ENCODE measurements around the gene ONECUT1. TPM values are rescaled to one million over a fixed set of nuclear protein-coding genes. Genes with fewer than 3 reads are reported as not detected.
A peak's percentile ranks its signal among the peaks of the same experiment; 100 is the strongest.

Gene ONECUT1
- total RNA-seq, 1 donor from 2014 or later: not detected

DNA sequence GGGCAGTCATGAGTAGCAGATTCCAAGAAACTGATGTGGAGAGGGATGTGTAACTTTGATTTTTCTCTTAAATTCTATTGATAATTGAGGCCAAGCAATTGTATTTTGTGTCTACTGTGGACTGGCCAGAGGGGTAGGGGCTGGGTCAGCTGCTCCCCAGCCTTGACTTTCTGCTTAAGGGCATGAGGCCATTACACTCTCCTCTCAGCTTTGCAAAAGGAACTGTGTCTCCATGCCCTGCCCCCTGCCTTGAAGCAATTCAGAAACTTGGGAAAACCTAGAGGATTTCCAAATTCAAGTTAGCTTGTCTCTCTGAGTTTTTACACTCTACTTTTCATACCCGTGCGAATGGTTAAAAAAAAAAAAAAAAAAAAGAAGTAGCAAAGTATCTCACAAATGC lies 38.6 kb downstream of the ONECUT1 start:
- no peaks in the 10 kb centered on the region for H3K4me1 Mint-ChIP-seq (ENCODE audit: low read depth)
- peaks cover 37% of the 10 kb centered on the region for H3K27me3 Mint-ChIP-seq (ENCODE audit: low read depth)
- intact Hi-C loops (cut with micrococcal nuclease): no loop called here
- no peaks in the 10 kb centered on the region for H3K9me3 Mint-ChIP-seq
- H3K27ac Mint-ChIP-seq: no peak overlapping the region
- no peak for DNase-seq (ENCODE audit: low spot score)
- no peak overlapping the region for H3K4me3 Mint-ChIP-seq (ENCODE audit: low read depth)
- H3K36me3 Mint-ChIP-seq (ENCODE audit: low read depth): no peaks in the 10 kb centered on the region

DNA sequence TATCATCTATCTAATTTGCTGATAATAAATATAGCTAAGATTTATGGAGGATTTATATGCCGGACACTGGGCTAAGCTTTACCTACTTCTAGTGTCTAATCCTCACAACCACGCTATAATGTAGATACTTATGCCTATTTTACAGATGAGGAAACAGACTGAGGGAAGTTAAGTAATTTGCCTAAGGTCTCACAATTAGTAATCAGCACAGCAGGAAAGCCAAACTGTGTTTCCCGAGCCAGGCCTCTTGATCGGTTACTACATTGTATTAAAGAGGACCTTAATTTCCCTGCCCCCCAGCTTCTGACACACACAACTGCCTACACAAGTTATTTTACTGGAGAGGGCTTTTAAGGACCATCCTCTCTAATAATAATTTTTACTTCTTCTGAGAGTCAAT lies 40.9 kb downstream of the ONECUT1 start:
- Mint-ChIP-seq H3K4me1 (ENCODE audit: low read depth) (no peaks in the 10 kb centered on the region), H3K4me3 (ENCODE audit: low read depth) (no peak overlapping the region), H3K27ac (no peak overlapping the region), H3K36me3 (ENCODE audit: low read depth) (no peaks in the 10 kb centered on the region), H3K9me3 (no peaks in the 10 kb centered on the region), H3K27me3 (ENCODE audit: low read depth) (peaks cover 36% of the 10 kb centered on the region)
- DNase-seq (ENCODE audit: low spot score): no peak
- intact Hi-C loops (cut with micrococcal nuclease): no loop called here

DNA sequence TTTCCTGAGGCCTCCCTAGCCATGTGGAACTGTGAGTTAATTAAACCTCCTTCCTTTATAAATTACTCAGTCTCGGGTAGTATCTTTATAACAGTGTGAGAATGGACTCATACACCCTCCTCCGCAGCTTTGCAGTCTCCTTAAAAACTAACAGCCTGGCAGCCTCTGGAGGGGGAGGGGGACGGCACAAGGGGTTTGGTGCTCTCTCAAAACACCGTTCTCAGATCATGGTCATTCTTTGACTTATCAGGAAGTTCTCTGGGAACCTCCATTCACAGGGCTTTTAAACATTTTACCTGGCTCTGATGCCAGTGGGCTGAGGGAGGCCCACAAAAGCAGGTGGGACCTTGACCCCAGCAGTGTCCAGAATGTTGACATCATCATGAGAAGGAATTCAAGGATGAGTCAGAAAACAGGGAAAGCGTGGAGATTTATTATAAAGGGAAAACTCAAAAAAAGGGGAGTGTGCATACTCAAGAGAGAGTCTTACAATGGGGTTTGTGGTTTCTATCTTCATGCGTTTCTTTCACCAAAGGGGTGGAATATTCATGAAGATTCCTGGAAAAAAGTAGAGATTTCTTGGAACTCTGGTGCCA lies 43.9 kb downstream of the ONECUT1 start:
- DNase-seq (ENCODE audit: low spot score): no peak
- H3K27ac Mint-ChIP-seq: no peak overlapping the region
- no peaks in the 10 kb centered on the region for H3K4me1 Mint-ChIP-seq (ENCODE audit: low read depth)
- no peaks in the 10 kb centered on the region for H3K9me3 Mint-ChIP-seq
- intact Hi-C loops (cut with micrococcal nuclease): no loop called here
- no peaks in the 10 kb centered on the region for H3K36me3 Mint-ChIP-seq (ENCODE audit: low read depth)
- H3K4me3 Mint-ChIP-seq (ENCODE audit: low read depth): no peak overlapping the region
- peaks cover 18% of the 10 kb centered on the region for H3K27me3 Mint-ChIP-seq (ENCODE audit: low read depth)

DNA sequence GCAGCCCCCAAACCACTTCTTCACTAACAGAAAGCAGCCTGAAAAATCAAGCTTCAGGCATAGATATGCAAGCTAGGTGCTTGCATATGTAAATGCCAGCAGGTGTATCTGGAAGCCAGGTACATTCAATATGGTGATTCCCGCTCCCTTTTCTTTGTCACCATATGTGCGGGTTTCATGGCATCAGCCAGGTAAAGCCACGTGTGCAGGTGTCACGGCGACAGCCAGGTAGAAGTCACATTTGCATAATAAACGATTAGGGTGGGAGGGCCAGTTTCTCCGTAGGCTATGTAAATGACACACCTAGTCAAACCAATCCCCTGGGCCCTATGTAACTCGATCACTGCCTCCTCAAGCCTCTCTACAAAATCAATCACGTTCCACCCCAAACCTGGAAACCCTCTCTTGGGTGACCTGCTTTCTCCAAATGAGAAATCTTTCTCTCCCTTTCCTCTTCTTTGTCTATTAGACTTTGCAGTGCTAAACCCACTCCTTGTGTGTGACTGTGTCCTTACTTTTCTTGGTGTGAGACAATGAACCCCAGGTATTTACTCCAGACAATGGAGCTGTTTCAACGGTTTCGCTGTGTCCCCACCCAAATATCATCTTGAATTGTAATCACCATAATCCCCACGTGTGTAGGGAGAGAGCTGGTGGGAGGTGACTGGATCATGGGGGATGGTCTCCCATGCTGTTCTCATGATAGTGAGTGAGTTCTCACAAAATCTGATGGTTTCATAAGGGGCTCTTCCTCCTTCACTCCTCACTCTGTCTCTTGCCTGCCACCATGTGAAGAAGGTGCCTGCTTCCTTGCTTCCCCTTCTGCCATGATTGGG lies 44.6 kb downstream of the ONECUT1 start:
- H3K4me3 Mint-ChIP-seq (ENCODE audit: low read depth): no peak overlapping the region
- H3K36me3 Mint-ChIP-seq (ENCODE audit: low read depth): no peaks in the 10 kb centered on the region
- H3K4me1 Mint-ChIP-seq (ENCODE audit: low read depth): no peaks in the 10 kb centered on the region
- no peaks in the 10 kb centered on the region for H3K9me3 Mint-ChIP-seq
- no peak overlapping the region for H3K27ac Mint-ChIP-seq
- intact Hi-C loops (cut with micrococcal nuclease): no loop called here
- H3K27me3 Mint-ChIP-seq (ENCODE audit: low read depth): peaks cover 14% of the 10 kb centered on the region
- no peak for DNase-seq (ENCODE audit: low spot score)

DNA sequence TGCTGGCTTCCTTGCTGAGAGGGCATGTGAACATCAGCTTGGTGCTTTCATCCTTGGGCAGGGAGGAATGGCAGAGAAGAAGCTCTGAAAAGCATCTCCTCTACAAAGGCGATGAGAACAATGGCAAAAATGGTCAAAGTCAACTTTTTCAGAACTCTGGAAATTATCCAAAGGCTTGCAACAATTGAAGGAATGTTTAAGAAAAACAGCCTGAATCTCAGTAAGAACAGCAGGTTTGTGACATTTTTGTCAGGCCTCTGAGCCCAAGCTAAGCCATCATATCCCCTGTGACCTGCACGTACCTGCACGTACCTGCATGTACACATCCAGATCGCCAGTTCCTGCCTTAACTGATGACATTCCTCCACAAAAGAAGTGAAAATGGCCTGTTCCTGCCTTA lies 51.8 kb downstream of the ONECUT1 start:
- Mint-ChIP-seq H3K36me3 (ENCODE audit: low read depth) (no peaks in the 10 kb centered on the region), H3K27ac (no peak overlapping the region), H3K4me3 (ENCODE audit: low read depth) (no peak overlapping the region), H3K27me3 (ENCODE audit: low read depth) (peaks cover 16% of the 10 kb centered on the region), H3K4me1 (ENCODE audit: low read depth) (peaks cover 9% of the 10 kb centered on the region), H3K9me3 (no peaks in the 10 kb centered on the region)
- intact Hi-C loops (cut with micrococcal nuclease): loop anchor here (5.0 kb wide), 1 partner anchor 171 kb away; the partner anchor contains the start of gene ARPP19
- no peak for DNase-seq (ENCODE audit: low spot score)

DNA sequence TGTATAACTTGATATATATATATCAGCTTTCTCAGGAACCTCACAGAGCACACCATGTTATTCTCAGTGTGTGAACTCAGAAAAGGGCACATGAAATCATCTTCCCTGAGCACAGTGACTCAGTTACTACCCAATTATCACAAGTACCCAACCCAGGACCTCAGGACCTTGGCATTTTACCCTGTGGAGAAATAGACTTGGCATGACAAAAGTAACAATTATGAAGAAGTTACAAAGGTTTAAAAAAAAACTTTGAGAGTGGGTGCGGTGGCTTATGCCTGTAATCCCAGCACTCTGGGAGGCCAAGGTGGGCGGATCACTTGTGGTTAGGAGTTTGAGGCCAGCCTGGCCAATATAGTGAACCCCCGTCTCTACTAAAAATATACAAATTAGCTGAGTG lies 52.4 kb downstream of the ONECUT1 start:
- no peak overlapping the region for H3K27ac Mint-ChIP-seq
- H3K4me3 Mint-ChIP-seq (ENCODE audit: low read depth): no peak overlapping the region
- H3K4me1 Mint-ChIP-seq (ENCODE audit: low read depth): peaks cover 13% of the 10 kb centered on the region
- DNase-seq (ENCODE audit: low spot score): no peak
- intact Hi-C loops (cut with micrococcal nuclease): loop anchor here (5.0 kb wide), 1 partner anchor 170 kb away; the partner anchor contains the start of gene ARPP19
- H3K36me3 Mint-ChIP-seq (ENCODE audit: low read depth): no peaks in the 10 kb centered on the region
- no peaks in the 10 kb centered on the region for H3K9me3 Mint-ChIP-seq
- H3K27me3 Mint-ChIP-seq (ENCODE audit: low read depth): peaks cover 16% of the 10 kb centered on the region

DNA sequence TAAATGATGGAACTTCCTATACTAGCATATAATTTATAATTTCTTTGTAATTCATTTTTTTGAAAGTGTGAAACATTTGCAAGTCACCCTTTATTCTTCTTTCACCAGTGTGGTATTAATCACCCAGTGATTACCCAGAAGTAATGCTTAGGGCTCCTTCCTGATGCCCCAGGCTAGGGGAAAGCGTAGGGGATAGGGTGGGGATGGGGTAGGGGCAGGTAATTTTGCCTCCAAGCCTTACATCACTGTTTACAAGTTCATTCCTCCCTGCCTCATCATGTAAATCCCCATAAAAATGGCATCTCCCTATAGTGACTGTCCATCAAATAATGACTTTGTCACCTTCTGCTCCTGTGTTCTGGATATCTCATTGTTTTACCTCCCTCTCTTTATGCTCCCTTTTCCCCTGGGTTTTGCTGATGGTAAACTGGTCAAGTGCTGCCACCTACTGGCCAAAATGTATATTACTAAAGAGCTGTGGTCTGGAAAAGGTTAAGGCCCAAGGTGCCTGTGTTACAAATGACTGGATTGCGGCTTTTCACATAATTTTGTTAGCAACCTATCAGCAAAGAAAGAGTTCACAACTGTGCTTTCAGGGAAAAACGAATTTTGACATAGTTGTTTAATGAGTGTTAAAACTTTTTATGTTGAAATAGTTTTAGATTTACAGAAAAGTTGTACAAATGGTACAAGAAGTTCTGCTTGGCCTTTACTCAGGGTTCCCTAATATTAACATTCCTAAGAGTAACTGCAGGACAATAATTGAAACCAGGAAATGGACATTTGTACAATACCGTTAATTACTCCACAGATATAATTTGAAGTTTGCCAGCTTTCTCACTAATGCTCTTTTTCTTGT lies 54.7 kb downstream of the ONECUT1 start:
- no peaks in the 10 kb centered on the region for H3K9me3 Mint-ChIP-seq
- peaks cover 16% of the 10 kb centered on the region for H3K27me3 Mint-ChIP-seq (ENCODE audit: low read depth)
- peak; percentile 64 for DNase-seq (ENCODE audit: low spot score)
- no peaks in the 10 kb centered on the region for H3K36me3 Mint-ChIP-seq (ENCODE audit: low read depth)
- peaks cover 16% of the 10 kb centered on the region for H3K4me1 Mint-ChIP-seq (ENCODE audit: low read depth)
- H3K27ac Mint-ChIP-seq: no peak overlapping the region
- intact Hi-C loops (cut with micrococcal nuclease): loop anchor here (1.0 to 5.0 kb wide), 4 partner anchors 57 to 479 kb away; partner anchors contain the start of genes ARPP19 and ATOSA
- H3K4me3 Mint-ChIP-seq (ENCODE audit: low read depth): no peak overlapping the region

DNA sequence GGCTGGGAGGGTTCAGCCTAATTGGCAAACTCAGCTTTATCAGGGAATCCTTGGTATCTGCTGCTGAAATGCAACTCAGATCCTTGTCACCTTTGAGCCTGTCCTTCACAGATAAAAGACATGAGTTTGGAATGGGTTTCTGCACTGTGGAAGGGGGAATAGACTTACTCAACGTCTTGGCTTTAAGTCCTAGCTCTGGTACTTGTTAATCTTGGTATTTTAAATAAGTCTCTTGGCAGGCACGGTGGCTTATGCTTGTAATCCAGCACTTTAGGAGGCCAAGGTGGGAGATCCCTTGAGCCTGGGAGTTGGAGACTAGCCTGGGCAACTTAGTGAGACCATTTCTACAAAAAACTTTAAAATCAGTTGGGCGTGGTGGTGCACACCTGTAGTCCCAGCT lies 55.8 kb downstream of the ONECUT1 start:
- Mint-ChIP-seq H3K36me3 (ENCODE audit: low read depth) (no peaks in the 10 kb centered on the region), H3K4me1 (ENCODE audit: low read depth) (peaks cover 24% of the 10 kb centered on the region), H3K27me3 (ENCODE audit: low read depth) (peaks cover 6% of the 10 kb centered on the region), H3K27ac (no peak overlapping the region), H3K9me3 (no peaks in the 10 kb centered on the region), H3K4me3 (ENCODE audit: low read depth) (no peak overlapping the region)
- intact Hi-C loops (cut with micrococcal nuclease): loop anchor here (2.0 kb wide), 1 partner anchor 56 kb away; the partner anchor contains the start of gene ATOSA
- DNase-seq (ENCODE audit: low spot score): no peak

DNA sequence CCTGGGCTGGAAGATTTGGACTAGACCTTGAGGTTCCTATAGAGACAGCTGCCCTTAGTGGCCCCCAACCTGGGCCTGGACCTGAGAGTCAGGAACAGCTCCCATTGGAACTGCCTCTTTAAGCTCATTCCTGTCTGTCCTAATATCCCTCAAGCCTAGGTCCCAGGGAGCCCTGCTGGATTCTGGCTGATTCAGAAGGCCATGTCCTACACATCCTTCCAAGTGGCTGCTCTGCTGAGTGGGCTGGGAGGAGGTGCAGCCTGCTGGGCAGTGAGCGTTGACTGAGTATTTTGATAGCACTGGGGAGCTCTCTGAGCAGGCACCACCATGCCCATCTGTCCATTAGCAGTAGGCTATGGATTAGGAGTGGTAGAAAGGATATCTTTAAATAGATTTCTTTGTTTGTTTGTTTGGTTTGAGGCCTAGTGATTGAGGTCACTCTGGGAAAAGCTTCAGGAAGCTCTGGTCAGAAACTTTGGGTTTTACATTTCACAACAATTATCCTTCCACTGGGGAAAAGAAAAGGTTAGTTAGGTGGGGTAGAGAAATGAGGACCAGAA lies 56.4 kb downstream of the ONECUT1 start:
- Mint-ChIP-seq H3K27me3 (ENCODE audit: low read depth) (peaks cover 2% of the 10 kb centered on the region), H3K4me3 (ENCODE audit: low read depth) (no peak overlapping the region)

DNA sequence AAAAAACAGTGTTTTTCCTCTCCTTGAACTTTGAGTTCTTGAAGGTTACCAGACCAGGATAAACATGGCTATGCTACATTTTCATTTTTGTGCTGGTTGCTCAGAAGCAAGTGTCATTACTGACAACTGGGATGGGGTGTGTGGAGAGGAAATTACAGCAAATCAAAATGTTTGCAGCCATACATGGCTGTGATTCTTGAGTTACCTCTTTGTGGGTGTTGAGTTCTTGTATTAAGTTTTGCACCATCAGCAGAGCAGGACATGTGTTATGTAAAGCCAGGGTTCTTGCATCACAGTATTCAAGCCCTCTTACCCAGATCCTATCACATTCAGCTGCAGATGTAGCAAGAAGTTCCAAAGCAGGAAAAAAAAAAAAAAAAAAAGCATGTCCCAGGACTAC lies 57.0 kb downstream of the ONECUT1 start:
- intact Hi-C loops (cut with micrococcal nuclease): no loop called here
- Mint-ChIP-seq H3K9me3 (no peaks in the 10 kb centered on the region), H3K27ac (no peak overlapping the region), H3K27me3 (ENCODE audit: low read depth) (no peaks in the 10 kb centered on the region), H3K36me3 (ENCODE audit: low read depth) (no peaks in the 10 kb centered on the region), H3K4me3 (ENCODE audit: low read depth) (no peak overlapping the region), H3K4me1 (ENCODE audit: low read depth) (peaks cover 25% of the 10 kb centered on the region)
- DNase-seq (ENCODE audit: low spot score): no peak

More for the DNA sequence above, 56.4 kb downstream of the ONECUT1 start:
- Mint-ChIP-seq H3K36me3 (ENCODE audit: low read depth) (no peaks in the 10 kb centered on the region), H3K4me1 (ENCODE audit: low read depth) (peaks cover 25% of the 10 kb centered on the region), H3K27ac (no peak overlapping the region), H3K9me3 (no peaks in the 10 kb centered on the region)
- intact Hi-C loops (cut with micrococcal nuclease): loop anchor here (2.0 kb wide), 1 partner anchor 55 kb away; the partner anchor contains the start of gene ATOSA
- DNase-seq (ENCODE audit: low spot score): no peak

DNA sequence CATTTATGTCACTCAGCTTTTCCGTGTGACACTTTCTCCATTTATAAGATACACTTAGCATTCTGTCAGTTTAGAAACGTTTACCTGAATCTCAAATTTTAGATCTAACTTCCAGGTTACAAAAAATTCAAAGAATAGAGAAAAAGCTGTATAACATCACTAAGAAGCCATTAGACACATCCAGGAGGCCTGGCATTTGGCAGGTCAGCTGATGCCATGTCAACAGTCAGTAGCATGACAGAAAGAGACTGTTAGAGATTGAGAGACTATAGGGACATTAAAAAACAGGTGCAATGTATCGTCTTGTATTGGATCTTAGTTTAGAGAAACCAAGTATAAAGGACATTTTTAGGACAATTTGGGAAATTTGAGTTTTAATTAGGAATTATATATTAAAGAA lies 57.6 kb downstream of the ONECUT1 start:
- Mint-ChIP-seq H3K4me1 (ENCODE audit: low read depth) (peaks cover 27% of the 10 kb centered on the region), H3K9me3 (no peaks in the 10 kb centered on the region), H3K36me3 (ENCODE audit: low read depth) (no peaks in the 10 kb centered on the region), H3K27ac (no peak overlapping the region), H3K4me3 (ENCODE audit: low read depth) (no peak overlapping the region), H3K27me3 (ENCODE audit: low read depth) (no peaks in the 10 kb centered on the region)
- intact Hi-C loops (cut with micrococcal nuclease): no loop called here
- no peak for DNase-seq (ENCODE audit: low spot score)

DNA sequence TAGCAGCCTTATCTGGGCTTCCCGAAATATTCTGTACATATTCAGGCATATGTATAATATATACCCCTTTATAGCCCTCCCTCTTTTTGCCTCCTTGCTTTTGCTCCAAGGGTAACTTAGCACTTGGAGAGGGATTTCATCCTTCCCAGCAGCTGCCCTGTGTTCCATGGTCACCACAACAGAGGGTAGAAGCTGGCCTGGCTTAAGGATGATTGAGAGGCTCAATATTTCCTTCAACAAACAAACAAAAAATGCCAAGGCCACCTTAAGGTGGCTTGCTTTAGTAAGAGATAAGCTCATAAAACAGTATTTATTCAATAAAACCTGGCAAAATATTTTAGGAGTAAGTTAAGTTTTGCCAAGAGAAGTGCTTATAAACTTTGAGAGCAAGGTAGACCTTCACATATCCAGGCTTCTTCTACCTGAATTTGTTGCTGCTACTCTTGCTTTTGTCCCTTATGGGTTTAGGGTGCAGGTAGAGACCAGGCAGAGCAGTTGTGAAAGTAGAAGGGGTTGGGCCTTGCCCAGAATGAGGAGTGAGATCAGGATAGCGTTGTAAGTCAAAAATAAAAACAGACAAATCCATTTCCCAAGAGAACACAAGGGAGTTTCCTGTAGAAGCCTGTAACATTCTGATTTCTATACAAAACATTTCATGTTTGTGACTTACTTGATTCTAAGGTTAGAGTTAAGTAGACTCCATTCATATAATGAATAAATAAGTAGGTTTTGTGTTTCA lies 58.2 kb downstream of the ONECUT1 start:
- Mint-ChIP-seq H3K27me3 (ENCODE audit: low read depth) (no peaks in the 10 kb centered on the region), H3K4me3 (ENCODE audit: low read depth) (no peak overlapping the region), H3K9me3 (no peaks in the 10 kb centered on the region), H3K4me1 (ENCODE audit: low read depth) (peaks cover 27% of the 10 kb centered on the region), H3K36me3 (ENCODE audit: low read depth) (no peaks in the 10 kb centered on the region), H3K27ac (no peak overlapping the region)
- DNase-seq (ENCODE audit: low spot score): no peak
- intact Hi-C loops (cut with micrococcal nuclease): no loop called here
